ENCODE results near the gene EHHADH. TPM values are rescaled to one million over a fixed set of nuclear protein-coding genes. Genes with fewer than 3 reads are reported as not detected.
"Not testable (repeated sequence)": the region's sequence is repeated elsewhere in the genome, so short reads cannot be mapped to it uniquely, and the experiment has no call there.

EHHADH gene
- total RNA-seq, 4 donors from 2014 or later, result 15.7 to 31.5 (median 21.1) TPM

DNA sequence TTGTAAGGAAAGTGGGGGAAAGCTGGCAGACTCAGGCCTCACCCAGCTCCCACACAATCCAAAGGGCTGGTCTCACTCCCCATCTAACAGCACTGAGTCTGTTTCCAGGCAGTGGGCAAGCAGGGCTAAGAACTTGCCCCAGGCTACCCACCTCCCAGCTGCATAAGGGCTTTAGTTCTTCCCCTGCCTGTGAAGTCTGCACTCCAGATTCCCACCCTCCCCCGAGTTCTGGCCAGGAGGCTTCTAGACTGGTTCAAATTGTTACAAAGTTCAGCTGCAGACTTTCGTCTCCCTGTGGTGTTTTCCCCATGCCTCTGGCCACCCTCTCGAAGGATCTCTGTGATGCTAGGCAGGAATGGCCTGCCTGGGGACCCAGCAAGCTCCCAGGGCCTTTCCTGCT lies 11.2 kb downstream of the EHHADH start:
- Histone ChIP-seq H3K27me3 (no peaks in the 10 kb centered on the region), H3K4me1 (no peaks in the 10 kb centered on the region), H3K4me3 (no peak overlapping the region), H3K9me3 (no peaks in the 10 kb centered on the region), H3K36me3 (peaks cover 0 to 14% (median 0%) of the 10 kb centered on the region in 3 donors), H3K27ac (no peak overlapping the region)
- no peak for DNase-seq
- TF ChIP-seq, protein P1, sequence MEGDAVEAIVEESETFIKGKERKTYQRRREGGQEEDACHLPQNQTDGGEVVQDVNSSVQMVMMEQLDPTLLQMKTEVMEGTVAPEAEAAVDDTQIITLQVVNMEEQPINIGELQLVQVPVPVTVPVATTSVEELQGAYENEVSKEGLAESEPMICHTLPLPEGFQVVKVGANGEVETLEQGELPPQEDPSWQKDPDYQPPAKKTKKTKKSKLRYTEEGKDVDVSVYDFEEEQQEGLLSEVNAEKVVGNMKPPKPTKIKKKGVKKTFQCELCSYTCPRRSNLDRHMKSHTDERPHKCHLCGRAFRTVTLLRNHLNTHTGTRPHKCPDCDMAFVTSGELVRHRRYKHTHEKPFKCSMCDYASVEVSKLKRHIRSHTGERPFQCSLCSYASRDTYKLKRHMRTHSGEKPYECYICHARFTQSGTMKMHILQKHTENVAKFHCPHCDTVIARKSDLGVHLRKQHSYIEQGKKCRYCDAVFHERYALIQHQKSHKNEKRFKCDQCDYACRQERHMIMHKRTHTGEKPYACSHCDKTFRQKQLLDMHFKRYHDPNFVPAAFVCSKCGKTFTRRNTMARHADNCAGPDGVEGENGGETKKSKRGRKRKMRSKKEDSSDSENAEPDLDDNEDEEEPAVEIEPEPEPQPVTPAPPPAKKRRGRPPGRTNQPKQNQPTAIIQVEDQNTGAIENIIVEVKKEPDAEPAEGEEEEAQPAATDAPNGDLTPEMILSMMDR (IDR thresholded peaks at IDR 0.05), result no peak
- TF ChIP-seq POLR2A (IDR thresholded peaks at IDR 0.05), result no peak

DNA sequence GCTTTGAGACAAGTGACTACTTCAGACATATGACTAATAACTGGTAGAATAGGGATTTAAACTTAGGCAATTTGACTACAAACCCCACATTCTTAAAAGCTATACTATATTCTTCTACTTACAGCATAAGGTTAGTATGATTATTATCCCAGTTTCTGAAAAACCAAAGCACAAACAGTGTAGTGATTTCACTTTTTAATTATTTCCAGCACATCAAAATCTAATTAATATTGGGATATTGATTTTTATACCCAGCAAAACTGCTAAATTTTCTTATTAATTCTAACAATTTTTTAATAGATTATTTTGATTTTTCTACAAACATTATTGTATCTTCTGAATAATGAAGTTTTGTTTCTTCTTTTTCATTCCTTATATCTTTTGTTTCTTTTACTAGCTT lies 16.9 kb downstream of the EHHADH start:
- Histone ChIP-seq H3K27ac (no peak overlapping the region), H3K9me3 (peaks cover 0 to 13% (median 0%) of the 10 kb centered on the region in 4 donors), H3K27me3 (no peaks in the 10 kb centered on the region), H3K36me3 (peaks cover 0 to 34% (median 0%) of the 10 kb centered on the region in 3 donors), H3K4me3 (no peak overlapping the region), H3K4me1 (no peaks in the 10 kb centered on the region)
- TF ChIP-seq POLR2A (IDR thresholded peaks at IDR 0.05), result no peak
- TF ChIP-seq, protein P1 (IDR thresholded peaks at IDR 0.05), result no peak
- no peak for DNase-seq

DNA sequence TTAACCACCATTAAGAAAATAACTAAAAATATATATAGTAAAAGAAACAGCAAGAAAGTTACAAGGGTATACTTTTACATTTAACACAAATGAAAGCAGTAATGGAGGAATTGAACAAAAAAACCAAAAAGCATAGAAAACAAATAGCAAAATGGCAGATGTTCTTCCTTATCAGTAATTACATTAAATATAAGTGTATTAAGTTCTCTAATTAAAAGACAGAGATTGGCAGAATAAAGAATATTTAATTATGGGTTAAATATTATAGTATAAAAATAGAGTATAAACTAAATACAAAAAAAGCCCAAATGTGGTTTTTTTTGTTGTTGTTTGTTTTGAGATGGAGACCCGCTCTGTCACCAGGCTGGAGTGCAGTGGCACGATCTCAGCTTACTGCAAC lies 20.5 kb downstream of the EHHADH start:
- Histone ChIP-seq H3K4me3 (no peak overlapping the region), H3K9me3 (peaks cover 0 to 13% (median 0%) of the 10 kb centered on the region in 4 donors), H3K36me3 (peaks cover 0 to 36% (median 0%) of the 10 kb centered on the region in 3 donors), H3K4me1 (no peaks in the 10 kb centered on the region), H3K27me3 (no peaks in the 10 kb centered on the region), H3K27ac (no peak overlapping the region)
- TF ChIP-seq, protein P1 (IDR thresholded peaks at IDR 0.05), result no peak
- no peak for TF ChIP-seq POLR2A (IDR thresholded peaks at IDR 0.05)
- DNase-seq, result no peak

DNA sequence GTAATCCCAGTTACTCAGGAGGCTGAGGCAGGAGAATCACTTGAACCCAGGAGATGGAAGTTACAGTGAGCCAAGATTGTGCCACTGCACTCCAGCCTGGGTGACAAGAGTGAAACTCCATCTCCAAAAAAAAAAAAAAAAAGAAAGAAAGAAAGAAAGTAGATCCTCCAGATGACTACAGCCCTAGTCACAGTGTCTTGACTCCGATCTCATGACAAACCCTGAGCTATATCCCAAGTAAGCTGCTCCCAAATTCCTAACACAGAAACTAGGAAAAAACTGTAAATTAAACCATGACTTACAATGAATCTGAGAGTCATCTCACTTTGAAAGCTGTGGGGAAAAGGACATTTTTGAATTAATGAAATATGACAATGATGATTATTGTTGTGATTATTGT lies 27.3 kb downstream of the EHHADH start:
- H3K27ac ChIP-seq, H3K4me3 ChIP-seq, H3K9me3 ChIP-seq, DNase-seq, H3K27me3 ChIP-seq, H3K4me1 ChIP-seq: not testable (repeated sequence)
- H3K36me3 ChIP-seq, result peaks cover 0 to 12% (median 0%) of the 10 kb centered on the region in 3 donors

DNA sequence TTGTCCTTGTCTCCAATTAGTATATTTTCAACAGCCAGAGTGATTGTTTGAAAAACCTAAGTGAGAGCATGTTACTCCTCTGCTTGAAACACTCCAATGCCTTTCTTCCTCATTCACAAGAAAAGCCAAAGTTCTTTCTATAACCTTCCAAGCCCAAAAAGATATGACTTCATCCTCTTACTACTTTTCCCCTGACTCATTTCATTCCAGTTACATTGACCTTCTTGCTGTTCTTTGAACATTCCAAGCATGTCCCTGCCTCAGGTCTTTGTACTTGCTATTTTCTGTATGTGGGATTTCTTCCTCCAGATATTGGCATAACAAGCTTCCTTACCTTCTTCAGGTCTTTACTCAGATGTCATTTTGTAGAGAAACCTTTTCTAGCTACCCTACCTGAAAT lies 28.3 kb downstream of the EHHADH start:
- TF ChIP-seq POLR2A (IDR thresholded peaks at IDR 0.05), result no peak
- TF ChIP-seq, protein P1 (IDR thresholded peaks at IDR 0.05), result no peak
- H3K4me1 ChIP-seq, result no peaks in the 10 kb centered on the region
- no peaks in the 10 kb centered on the region for H3K27me3 ChIP-seq
- H3K4me3 ChIP-seq, result no peak overlapping the region
- DNase-seq, result no peak
- no peaks in the 10 kb centered on the region for H3K9me3 ChIP-seq
- H3K36me3 ChIP-seq, result peaks cover 0 to 12% (median 0%) of the 10 kb centered on the region in 3 donors
- no peak overlapping the region for H3K27ac ChIP-seq

DNA sequence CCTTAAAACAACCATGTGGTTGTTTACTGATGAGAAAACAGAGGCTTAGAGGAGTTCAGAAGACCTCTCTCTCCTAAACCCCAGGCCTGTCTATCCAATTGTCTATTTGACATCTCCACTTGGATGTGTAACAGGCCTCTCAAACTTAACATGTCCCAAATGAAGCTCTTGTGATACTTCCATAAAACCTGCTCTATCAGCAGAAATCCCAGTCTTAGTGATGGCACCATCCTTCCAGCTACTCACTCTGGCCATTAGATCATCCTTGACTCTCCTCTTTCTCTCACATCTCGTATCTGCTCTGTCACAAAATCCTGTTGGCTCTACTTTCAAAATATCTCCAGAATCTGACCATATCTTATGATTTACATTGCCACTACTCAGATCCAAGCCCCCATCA lies 28.8 kb downstream of the EHHADH start:
- Histone ChIP-seq H3K27ac (no peak overlapping the region), H3K4me3 (no peak overlapping the region), H3K4me1 (no peaks in the 10 kb centered on the region), H3K36me3 (peaks cover 0 to 12% (median 0%) of the 10 kb centered on the region in 3 donors), H3K9me3 (no peaks in the 10 kb centered on the region), H3K27me3 (no peaks in the 10 kb centered on the region)
- TF ChIP-seq, protein P1 (IDR thresholded peaks at IDR 0.05), result no peak
- no peak for TF ChIP-seq POLR2A (IDR thresholded peaks at IDR 0.05)
- DNase-seq, result no peak
